ENCODE results near the gene CCND3.

Gene CCND3

DNA sequence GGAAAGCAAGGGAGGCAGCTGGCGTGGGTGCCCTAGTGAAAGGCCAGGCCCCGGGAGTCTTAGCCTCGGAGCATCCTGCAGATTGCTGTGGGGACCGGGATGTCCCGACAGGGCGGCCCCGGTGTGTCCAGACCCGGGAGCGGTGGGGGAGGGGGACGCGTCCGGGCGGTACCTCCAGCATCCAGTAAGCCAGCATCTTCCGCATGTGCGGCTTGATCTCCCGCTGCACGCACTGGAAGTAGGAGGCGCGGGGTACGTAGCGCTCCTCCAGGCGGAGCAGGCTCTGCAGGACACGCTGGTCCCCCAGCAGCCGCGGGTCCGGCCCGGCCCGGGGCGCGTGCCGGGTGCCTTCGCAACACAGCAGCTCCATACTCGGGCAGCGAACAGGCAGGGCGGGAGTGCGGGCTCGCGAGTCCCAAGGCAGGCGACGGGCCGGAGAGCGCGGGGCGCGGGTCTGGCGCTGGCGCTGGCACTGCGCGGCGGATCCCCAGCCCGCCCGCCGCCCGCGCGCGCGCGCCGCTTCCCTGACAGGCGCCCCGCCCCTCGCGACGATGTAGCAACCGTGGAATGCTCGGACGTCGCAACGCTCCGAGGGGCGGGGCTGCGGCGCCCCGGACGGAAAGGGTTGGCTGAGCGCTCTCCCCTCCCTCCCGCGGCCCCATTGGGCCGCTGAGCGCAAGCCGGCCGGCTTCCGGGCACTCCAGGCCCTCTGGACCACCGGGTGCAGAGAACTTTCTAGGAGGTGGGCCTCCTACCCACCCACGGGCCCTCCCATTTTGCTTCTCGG lies at the start of gene CCND3:
Gene CCND3 (minus strand): TSS at position 529 of the 787 bp plus-strand sequence. CDS start 159 bp downstream, at position 370.
- DNase-seq = peak; percentile 97

GRCh38 chr6:41986339-41986738 lies 44.7 kb upstream of the CCND3 start:
- no peak for DNase-seq

DNA sequence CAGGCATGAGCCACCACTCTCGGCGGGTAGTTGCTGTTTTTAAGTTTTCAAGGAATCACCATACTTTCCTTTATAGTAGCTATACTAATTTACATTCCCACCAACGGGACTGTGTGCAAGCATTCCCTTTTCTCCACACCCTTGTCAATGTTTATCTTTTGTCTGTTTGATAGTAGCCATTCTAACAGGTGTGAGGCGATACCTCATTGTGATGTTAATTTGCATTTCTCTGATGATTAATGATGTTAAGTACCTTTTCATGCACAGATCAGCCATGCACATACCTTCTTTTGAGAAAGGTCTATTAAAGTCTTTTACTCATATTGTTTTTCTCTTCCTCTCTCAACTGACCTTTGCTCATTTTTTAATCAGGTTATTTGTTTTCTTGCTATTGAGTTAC lies 43.0 kb upstream of the CCND3 start:
- no peak for DNase-seq

DNA sequence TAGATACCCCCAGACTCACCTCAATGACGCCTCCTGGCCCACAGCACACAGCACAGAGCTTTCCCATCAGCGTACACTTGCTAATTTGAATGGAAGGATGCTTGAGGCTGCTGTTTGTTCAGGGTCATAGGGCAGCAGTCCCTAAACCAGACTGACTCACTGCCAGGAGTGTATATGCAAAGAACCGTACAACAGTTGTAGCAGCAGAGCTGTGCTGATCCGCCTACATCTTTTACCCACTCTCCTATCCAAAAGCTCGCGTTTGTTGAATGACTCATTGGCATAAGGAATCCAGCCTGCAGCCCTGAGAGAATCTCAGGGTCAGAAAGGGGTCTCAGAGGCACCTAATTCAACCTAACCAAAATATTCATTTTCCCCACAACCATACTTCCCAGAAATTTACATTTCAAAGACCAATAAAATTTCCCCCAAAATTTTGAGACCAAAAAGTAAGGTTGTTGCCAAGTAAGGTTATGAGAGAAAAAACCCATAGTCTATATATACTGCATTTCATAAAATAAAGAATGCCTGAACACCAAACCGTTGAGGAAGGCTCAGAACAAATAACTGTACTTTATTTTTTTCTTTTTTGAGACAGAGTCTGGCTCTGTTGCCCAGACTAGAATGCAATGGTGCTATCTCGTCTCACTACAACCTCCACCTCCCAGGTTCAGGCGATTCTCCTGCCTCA lies 35.3 kb upstream of the CCND3 start:
- peak; percentile 79 for DNase-seq

DNA sequence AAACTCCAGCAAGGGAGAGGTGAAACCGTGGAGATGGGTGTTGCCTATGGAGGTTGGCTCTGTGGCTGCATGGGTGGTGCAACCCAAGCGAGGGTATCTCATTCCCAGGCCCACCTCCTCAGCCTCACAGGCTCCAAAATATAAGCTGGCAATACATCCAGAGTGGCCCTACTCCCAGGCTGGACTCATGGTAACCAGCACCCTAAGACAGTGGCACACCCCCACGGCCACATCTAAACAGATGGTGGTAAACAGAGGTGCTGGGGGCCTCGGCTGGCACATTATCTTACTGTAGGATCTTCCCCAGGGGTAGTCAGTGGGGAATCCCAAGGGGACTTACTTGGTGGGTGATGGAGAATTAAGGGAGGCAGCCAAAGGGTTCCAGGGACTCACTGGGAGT lies 33.7 kb upstream of the CCND3 start:
- DNase-seq = no peak

GRCh38 chr6:41974281-41974825 lies 32.7 kb upstream of the CCND3 start:
- no peak for DNase-seq

GRCh38 chr6:41972826-41973225 lies 31.2 kb upstream of the CCND3 start:
- DNase-seq = no peak

DNA sequence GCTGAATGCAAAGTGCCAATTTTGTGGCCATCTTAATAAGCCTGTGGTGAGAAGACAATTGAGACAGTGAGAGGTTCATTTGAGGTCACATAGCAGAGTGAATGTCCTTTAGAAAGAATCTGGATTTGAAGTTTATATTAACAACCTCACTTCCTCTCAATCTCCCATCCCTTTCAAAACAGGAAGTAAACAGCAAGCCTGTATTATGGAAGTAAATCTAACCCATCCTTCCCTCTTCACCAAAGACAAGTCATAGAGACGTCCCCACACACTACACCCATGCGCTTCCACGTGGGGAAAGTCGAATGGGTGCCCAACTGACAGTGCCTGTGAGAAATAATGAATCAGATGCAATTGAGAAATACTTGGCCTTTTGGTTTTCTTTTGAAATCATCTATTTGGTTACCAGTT lies 28.8 kb upstream of the CCND3 start:
- DNase-seq = peak; percentile 99

GRCh38 chr6:41967312-41968287 lies 26.0 kb upstream of the CCND3 start:
- DNase-seq = peak; percentile 68

GRCh38 chr6:41966961-41967311 lies 25.3 kb upstream of the CCND3 start:
- DNase-seq = no peak

DNA sequence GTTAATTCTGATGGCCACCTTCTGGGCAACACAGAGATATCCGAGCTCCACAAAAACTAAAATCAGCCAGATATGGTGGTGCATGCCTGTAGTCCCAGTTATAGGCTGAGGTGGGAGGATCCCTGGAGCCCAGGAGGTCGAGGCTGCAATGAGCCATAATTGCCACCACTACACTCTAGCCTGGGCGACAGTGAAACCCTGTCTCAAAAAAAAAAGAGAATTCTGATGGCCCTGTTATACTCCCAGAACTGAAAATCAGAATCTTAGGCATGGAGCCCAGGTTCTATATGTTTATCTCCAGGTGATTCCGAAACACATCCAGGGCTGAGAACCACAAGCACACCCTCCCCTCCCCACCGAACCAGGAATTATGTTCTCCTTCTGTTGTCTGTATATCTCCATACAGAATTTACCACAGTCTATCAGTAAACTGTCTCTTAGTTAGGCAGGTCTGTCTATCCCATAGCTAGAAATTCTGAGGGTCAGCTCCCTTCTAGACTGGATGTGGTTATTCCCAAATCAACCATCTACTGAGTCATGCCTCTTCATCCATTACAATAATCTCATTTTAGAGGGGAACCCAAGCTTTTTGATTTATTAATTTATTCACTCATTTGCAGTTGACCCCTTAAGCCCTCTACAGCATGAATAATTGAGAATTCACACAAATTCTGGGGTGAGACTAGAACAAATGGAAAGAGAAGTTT lies 24.8 kb upstream of the CCND3 start:
- no peak for DNase-seq

GRCh38 chr6:41965429-41966213 lies 24.0 kb upstream of the CCND3 start:
- no peak for DNase-seq

- no peak for DNase-seq
Observed at GRCh38 chr6:41964201-41964887, 22.7 kb upstream of the CCND3 start.

DNA sequence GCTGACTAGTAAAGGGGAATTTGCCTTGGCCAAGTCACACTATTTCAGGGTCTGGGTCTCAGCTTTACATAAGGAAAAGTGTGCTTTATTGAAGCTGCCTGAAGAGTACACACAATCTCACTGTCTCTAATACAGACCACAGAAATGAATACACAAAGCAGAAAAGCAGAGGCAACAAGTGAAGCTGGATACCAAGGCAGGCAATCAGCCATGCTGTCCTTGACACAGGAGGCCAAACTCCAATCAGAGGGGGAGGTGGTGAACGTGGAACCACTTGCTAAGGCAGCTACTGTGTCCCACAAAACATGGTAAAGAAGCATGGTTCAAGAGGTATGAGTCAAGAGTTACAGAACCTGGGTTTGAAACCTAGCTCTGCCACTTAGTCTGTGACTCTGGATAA lies 21.8 kb upstream of the CCND3 start:
- DNase-seq = no peak

DNA sequence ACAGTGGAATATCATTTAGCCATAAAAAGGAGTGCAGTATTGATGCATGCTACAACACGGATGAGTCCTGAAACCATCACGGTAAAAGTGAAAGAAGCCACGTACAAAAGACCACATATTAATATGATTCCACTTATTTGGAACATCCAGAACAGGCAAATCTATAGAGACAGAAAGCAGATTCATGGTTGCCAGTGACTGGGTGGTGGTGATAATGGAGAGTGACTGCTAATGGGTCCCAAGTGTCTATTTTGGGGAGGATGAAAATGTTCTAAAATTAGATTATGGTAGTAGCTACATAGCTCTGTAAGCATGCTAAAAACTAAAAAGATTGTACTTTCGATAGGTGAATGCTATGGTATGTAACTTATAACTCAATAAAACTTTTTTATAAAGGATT lies 18.4 kb upstream of the CCND3 start:
- DNase-seq = no peak

DNA sequence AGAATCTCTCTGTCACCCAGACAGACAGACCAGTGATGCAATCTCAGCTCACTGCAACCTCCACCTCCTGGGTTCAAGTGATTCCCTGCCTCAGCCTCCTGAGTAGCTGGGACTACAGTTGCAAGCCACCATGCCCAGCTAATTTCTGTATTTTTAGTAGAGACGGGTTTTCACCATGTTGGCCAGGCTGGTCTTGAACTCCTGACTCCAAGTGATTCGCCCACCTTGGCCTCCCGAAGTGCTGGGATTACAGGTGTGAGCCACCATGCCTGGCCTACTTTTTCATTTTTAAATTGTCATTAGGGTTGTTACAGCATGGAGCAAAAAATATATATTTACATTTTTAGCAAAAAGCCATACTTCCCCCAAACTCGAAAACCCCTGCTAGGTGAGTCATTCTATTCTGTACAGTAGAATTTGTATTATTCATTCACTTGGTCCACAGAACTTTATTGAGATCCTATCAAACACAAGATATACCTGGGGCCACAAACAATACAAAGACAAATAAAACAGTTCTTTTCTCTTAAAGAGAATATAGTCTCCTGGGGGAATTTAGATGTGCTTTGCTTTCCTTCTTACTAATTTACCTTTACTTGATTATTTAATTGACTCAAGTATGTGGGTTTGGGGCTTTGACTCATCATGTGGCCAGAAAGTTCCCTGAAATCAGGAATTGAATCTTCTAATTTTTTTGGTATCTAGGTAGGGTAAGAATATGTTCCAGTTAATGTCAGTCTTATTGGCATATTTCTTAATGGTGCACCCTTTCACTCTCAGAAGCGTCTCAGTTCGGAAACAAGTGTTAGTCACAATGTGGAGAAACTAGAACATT lies 16.6 kb upstream of the CCND3 start:
- DNase-seq = no peak

DNA sequence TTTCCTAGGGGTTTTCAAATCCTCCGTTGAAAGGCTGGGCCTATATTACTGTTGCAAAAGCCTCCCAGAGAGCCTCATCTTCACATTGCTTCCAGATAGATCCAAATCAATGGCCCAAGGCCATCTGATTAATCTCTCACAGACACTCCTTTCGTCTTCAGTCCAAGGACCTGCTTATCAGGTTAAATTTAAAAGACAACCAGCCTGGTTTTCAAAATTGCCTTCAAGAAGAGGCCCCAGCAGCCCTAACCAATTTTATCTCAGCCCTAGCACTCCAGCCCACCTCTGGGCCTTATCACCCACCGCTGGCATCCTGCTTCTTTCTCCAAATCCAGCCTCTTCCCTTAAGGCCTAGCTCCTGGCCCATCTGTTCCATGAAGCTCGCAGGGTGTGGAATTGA lies 15.5 kb upstream of the CCND3 start:
- no peak for DNase-seq

DNA sequence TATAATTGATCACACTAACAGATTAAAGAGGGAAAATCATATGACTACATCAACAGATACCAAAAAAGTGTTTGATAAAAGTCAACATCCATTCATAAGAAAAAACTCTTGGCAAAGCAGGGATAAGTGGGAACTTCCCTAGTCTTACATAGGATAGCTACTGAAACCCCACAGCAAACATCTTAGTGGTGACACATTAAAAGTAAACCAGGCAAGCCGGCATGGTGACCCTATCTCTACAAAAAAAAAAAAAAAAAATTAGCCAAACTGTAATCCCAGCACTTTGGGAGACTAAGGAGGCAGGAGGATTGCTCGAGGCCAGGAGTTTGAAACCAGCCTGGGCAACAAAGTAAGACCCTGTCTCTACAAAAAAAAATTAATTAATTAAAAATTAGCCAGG lies 13.8 kb upstream of the CCND3 start:
- no peak for DNase-seq

DNA sequence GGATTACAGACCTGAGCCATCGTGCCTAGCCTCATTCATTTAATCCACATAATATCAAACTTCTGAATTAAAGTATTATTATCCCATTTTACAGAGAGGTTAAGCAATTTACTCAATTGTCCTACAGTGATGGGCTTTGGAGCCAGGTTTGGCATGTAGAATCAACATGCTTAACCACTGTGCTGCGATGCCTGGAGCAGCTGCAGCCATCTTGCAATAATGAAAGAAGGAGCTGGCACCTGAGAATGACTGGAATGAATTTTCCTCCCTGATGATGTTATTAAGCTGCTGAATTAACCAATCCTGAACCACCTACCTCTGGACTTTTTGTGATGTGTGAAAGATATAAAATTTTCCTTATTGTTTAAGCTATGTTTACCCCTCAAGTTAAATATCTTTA lies 13.1 kb upstream of the CCND3 start:
- DNase-seq = no peak
